ENCODE data around the gene SSB. TPM values are rescaled to one million over a fixed set of nuclear protein-coding genes. Genes with fewer than 3 reads are reported as not detected.
"Not testable (repeated sequence)": the region's sequence is repeated elsewhere in the genome, so short reads cannot be mapped to it uniquely, and the experiment has no call there.

SSB gene
- total RNA-seq, 1 donor: 94.1 TPM

DNA sequence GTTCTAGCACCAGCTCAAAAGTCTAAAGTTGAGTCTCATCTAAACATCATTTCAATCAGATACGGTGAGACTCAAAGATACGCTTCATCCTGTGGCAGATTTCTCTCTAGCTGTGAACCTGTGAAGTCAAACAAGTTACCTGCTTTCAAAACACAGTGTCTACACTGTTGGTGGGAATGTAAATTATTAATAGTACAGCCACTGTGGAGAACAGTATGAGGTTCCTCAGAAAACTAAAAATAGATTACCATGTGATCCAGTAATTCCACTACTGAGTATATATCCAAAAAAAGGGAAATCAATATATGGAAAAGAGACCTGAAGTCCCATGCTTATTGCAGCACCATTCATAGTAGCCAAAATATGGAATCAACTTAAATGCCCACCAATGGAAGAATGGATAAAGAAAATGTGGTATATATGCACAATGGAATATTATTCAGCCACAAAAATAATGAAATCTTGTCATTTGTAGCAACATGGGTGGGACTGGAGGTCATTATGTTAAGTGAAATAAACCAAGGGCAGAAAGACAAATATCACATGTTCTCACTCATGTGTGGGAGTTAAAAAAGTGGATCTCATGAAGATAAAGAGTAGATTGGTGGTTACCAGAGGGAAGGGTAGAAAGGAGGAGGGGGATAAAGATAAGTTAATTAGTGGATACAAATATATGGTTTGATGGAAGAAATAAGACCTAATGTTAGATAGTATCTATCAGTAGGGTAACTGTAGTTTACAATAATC lies 40.2 kb downstream of the SSB start:
- H3K27ac ChIP-seq (ENCODE audit: low read depth, low read length): no peak overlapping the region
- H3K9me3 ChIP-seq (ENCODE audit: low read depth, low read length): no peaks in the 10 kb centered on the region
- no peaks in the 10 kb centered on the region for H3K27me3 ChIP-seq (ENCODE audit: insufficient read depth, low read length)
- TF ChIP-seq, protein P1, sequence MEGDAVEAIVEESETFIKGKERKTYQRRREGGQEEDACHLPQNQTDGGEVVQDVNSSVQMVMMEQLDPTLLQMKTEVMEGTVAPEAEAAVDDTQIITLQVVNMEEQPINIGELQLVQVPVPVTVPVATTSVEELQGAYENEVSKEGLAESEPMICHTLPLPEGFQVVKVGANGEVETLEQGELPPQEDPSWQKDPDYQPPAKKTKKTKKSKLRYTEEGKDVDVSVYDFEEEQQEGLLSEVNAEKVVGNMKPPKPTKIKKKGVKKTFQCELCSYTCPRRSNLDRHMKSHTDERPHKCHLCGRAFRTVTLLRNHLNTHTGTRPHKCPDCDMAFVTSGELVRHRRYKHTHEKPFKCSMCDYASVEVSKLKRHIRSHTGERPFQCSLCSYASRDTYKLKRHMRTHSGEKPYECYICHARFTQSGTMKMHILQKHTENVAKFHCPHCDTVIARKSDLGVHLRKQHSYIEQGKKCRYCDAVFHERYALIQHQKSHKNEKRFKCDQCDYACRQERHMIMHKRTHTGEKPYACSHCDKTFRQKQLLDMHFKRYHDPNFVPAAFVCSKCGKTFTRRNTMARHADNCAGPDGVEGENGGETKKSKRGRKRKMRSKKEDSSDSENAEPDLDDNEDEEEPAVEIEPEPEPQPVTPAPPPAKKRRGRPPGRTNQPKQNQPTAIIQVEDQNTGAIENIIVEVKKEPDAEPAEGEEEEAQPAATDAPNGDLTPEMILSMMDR (IDR thresholded peaks at IDR 0.05; ENCODE audit: extremely low read depth, low read depth, low read length): no peak
- no peaks in the 10 kb centered on the region for H3K36me3 ChIP-seq (ENCODE audit: insufficient read depth, low read length)
- no peak overlapping the region for H2AFZ ChIP-seq (ENCODE audit: low read length)
- no peaks in the 10 kb centered on the region for H3K4me1 ChIP-seq (ENCODE audit: insufficient read depth, low read length)
- peaks cover 85% of the 10 kb centered on the region for H3K79me2 ChIP-seq (ENCODE audit: insufficient read depth, low read length)
- no peak overlapping the region for H3K4me3 ChIP-seq (ENCODE audit: insufficient read depth, low read length)
- no peak for DNase-seq (ENCODE audit: insufficient read length, low spot score, missing footprints)
- no peak overlapping the region for H3K4me2 ChIP-seq (ENCODE audit: insufficient read depth, low read length)
- H4K20me1 ChIP-seq (ENCODE audit: insufficient read depth, low read length): peaks cover 37% of the 10 kb centered on the region

DNA sequence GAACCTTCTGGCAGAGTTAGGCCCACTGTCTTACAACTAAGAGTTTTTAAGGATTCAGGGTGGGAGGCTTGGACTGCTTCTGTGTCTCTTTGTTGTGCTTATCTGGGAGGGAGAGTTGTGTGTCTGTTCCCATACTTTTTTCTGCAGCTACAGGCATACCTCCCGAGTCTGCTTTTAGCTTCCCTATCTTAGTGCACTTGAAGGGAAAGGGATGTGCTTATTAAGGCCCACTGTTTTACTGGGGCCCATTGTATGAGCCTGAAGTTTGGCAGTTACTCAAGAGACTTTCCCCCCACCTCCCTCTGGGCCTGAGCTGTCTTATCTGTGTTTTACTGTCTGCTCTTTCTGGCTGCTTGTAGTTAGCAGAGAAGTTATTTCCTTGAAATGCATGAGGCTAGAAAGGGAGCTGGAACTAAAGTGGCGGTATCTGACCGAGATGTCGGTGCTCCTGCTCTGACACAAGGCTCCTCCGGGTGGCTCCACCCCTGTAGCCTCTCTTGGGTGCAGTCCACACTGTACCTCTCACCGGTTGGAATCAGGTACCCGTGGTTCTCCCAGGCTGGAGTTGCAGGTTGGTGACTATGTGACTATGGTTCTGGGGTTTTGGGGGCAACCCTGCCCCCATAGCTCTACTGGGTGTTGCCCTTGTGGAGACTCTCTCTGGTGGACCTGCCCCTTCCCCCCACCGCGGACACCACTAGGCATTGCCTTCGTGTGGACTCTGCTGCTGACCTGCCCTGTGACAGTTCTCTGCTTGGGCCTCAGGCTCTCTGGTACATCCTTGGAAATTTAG lies 41.5 kb downstream of the SSB start:
- no peak overlapping the region for H2AFZ ChIP-seq (ENCODE audit: low read length)
- H3K4me3 ChIP-seq (ENCODE audit: insufficient read depth, low read length): no peak overlapping the region
- H3K4me2 ChIP-seq (ENCODE audit: insufficient read depth, low read length): no peak overlapping the region
- no peaks in the 10 kb centered on the region for H3K9me3 ChIP-seq (ENCODE audit: low read depth, low read length)
- H4K20me1 ChIP-seq (ENCODE audit: insufficient read depth, low read length): peaks cover 27% of the 10 kb centered on the region
- no peaks in the 10 kb centered on the region for H3K4me1 ChIP-seq (ENCODE audit: insufficient read depth, low read length)
- TF ChIP-seq, protein P1 (IDR thresholded peaks at IDR 0.05; ENCODE audit: extremely low read depth, low read depth, low read length): no peak
- no peaks in the 10 kb centered on the region for H3K27me3 ChIP-seq (ENCODE audit: insufficient read depth, low read length)
- H3K36me3 ChIP-seq (ENCODE audit: insufficient read depth, low read length): no peaks in the 10 kb centered on the region
- peaks cover 85% of the 10 kb centered on the region for H3K79me2 ChIP-seq (ENCODE audit: insufficient read depth, low read length)
- no peak overlapping the region for H3K27ac ChIP-seq (ENCODE audit: low read depth, low read length)
- DNase-seq (ENCODE audit: insufficient read length, low spot score, missing footprints): no peak

DNA sequence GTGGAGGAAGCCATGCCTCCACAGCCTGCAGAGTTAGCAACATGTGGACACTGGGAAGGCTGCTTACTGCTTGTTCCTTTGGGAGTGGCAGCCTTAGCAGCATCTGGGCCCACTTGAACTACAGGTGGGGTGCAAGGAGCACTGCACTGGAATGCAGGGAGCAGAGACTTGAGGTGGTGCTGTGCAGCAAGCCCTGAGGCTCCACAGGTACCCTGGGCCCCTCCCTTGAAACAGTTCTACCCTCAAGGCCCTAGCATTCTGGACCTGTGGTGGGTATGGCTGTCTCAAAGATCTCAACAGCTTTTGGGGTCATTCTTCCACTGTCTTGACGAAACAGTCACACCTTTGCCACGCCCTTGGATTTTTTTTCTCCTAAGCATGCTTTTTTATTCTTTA lies 42.1 kb downstream of the SSB start:
- Histone ChIP-seq H3K27ac (ENCODE audit: low read depth, low read length) (no peak overlapping the region), H3K4me3 (ENCODE audit: insufficient read depth, low read length) (no peak overlapping the region), H2AFZ (ENCODE audit: low read length) (no peak overlapping the region), H3K9me3 (ENCODE audit: low read depth, low read length) (no peaks in the 10 kb centered on the region), H3K4me1 (ENCODE audit: insufficient read depth, low read length) (no peaks in the 10 kb centered on the region), H3K36me3 (ENCODE audit: insufficient read depth, low read length) (no peaks in the 10 kb centered on the region), H3K79me2 (ENCODE audit: insufficient read depth, low read length) (peaks cover 84% of the 10 kb centered on the region), H3K4me2 (ENCODE audit: insufficient read depth, low read length) (no peak overlapping the region), H4K20me1 (ENCODE audit: insufficient read depth, low read length) (peaks cover 25% of the 10 kb centered on the region), H3K27me3 (ENCODE audit: insufficient read depth, low read length) (no peaks in the 10 kb centered on the region)
- TF ChIP-seq, protein P1 (IDR thresholded peaks at IDR 0.05; ENCODE audit: extremely low read depth, low read depth, low read length): no peak
- DNase-seq (ENCODE audit: insufficient read length, low spot score, missing footprints): no peak

DNA sequence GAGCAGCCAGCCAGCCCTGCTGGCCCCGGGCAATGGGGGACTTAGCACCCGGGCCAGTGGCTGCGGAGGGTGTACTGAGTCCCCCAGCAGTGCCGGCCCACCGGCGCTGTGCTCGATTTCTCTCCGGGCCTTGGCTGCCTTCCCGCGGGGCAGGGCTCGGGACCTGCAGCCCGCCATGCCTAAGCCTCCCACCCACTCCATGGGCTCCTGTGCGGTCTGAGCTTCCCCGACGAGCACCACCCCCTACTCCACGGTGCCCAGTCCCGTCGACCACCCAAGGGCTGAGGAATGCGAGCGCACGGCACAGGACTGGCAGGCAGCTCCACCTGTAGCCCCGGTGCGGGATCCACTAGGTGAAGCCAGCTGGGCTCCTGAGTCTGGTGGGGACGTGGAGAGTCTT lies 43.0 kb downstream of the SSB start:
- not testable (repeated sequence) for DNase-seq (ENCODE audit: insufficient read length, low spot score, missing footprints); H3K4me1 ChIP-seq (ENCODE audit: insufficient read depth, low read length); H3K9me3 ChIP-seq (ENCODE audit: low read depth, low read length); H3K27ac ChIP-seq (ENCODE audit: low read depth, low read length); H2AFZ ChIP-seq (ENCODE audit: low read length); H3K4me2 ChIP-seq (ENCODE audit: insufficient read depth, low read length); H3K36me3 ChIP-seq (ENCODE audit: insufficient read depth, low read length); H3K27me3 ChIP-seq (ENCODE audit: insufficient read depth, low read length); H3K4me3 ChIP-seq (ENCODE audit: insufficient read depth, low read length)
- Histone ChIP-seq H3K79me2 (ENCODE audit: insufficient read depth, low read length) (peaks cover 83% of the 10 kb centered on the region), H4K20me1 (ENCODE audit: insufficient read depth, low read length) (peaks cover 20% of the 10 kb centered on the region)

Data from osteoblast (primary cell).